ENCODE data around the gene ABCC3. TPM values are rescaled to one million over a fixed set of nuclear protein-coding genes. Genes with fewer than 3 reads are reported as not detected.

ABCC3 gene
- total and polyA plus RNA-seq, 9 of the 15 experiments (the other 6 are each of a cell fraction or from before 2014, with no cell fraction given) = 0.03 to 1.6 (median 0.42) TPM; not detected in 5

DNA sequence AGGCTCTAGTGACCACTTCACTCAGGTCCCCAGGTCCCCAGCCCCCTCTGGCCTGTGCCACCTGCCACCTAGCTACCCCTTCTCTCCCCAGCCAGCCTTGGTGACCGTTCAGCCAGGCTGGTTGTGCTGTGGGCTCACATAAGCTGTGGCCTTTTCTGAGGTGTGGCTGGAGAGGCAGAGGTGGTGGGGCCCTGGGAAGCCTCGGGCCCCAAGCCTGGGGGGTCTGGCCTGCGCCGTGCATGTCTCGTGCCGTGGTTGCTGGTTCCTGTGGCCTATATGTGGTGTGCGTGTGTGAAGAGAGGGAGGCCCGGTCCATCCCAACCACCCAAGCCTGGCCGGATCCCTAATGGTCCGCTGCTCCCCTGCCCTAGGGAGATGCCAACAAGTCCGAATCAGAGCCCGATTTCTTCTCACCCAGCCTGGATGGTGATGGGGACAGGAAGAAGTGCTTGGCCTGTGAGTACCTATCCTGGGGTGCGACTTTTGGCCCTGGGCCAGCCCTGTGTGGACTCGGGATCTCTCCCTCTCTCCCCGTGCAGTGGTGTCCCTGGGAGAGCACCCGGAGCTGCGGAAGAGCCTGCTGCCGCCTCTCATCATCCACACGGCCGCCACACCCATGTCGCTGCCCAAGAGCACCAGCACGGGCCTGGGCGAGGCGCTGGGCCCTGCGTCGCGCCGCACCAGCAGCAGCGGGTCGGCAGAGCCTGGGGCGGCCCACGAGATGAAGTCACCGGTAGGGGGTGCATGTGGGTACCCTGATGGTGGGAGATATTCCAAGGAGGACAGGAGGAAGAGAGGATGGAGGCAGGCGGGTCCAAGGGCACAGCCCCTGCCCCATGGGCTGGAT lies 38.3 kb upstream of the ABCC3 start (continued):
- TF ChIP-seq, protein P1, sequence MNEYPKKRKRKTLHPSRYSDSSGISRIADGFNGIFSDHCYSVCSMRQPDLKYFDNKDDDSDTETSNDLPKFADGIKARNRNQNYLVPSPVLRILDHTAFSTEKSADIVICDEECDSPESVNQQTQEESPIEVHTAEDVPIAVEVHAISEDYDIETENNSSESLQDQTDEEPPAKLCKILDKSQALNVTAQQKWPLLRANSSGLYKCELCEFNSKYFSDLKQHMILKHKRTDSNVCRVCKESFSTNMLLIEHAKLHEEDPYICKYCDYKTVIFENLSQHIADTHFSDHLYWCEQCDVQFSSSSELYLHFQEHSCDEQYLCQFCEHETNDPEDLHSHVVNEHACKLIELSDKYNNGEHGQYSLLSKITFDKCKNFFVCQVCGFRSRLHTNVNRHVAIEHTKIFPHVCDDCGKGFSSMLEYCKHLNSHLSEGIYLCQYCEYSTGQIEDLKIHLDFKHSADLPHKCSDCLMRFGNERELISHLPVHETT (CRISPR knock-in tag; conservative IDR thresholded peaks at IDR 0.05 in 1 of 2, IDR thresholded peaks at IDR 0.05 in 1 of 2) = no peak
- TF ChIP-seq RERE (CRISPR knock-in tag; IDR thresholded peaks at IDR 0.05; ENCODE audit: borderline replicate concordance) = no peak
